DND-41 (cell line): ENCODE data around the gene PLD5.

Source experiments
- EZH2 ChIP-seq: IDR thresholded peaks from 3 replicates; pipeline ENCODE4 v1.6.1; 2012; ENCODE audit warnings: borderline replicate concordance, low read depth, mild to moderate bottlenecking, moderate library complexity, low read length, inconsistent platforms; ENCODE audit not compliant: severe bottlenecking
- TF ChIP-seq, protein P1 (sequence below): IDR thresholded peaks from 2 replicates; pipeline ENCODE4 v1.5.1; 2012; ENCODE audit warnings: borderline replicate concordance, low read length, moderate library complexity, mild to moderate bottlenecking; ENCODE audit not compliant: poor library complexity, severe bottlenecking; ENCODE audit errors: extremely low read depth

GRCh38 chr1:242546441-242546840, 21.9 kb upstream of the PLD5 start:
- TF ChIP-seq, protein P1, sequence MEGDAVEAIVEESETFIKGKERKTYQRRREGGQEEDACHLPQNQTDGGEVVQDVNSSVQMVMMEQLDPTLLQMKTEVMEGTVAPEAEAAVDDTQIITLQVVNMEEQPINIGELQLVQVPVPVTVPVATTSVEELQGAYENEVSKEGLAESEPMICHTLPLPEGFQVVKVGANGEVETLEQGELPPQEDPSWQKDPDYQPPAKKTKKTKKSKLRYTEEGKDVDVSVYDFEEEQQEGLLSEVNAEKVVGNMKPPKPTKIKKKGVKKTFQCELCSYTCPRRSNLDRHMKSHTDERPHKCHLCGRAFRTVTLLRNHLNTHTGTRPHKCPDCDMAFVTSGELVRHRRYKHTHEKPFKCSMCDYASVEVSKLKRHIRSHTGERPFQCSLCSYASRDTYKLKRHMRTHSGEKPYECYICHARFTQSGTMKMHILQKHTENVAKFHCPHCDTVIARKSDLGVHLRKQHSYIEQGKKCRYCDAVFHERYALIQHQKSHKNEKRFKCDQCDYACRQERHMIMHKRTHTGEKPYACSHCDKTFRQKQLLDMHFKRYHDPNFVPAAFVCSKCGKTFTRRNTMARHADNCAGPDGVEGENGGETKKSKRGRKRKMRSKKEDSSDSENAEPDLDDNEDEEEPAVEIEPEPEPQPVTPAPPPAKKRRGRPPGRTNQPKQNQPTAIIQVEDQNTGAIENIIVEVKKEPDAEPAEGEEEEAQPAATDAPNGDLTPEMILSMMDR: no peak
- TF ChIP-seq EZH2: no peak
